Fibroblast of the conjunctiva (primary cell): ENCODE results near the gene APOBEC3H.

Experiments
- DNase-seq: peaks from one replicate; pipeline ENCODE4 v3.0.0-alpha.2; 2010; ENCODE audit warnings: low read depth

Gene APOBEC3H

DNA sequence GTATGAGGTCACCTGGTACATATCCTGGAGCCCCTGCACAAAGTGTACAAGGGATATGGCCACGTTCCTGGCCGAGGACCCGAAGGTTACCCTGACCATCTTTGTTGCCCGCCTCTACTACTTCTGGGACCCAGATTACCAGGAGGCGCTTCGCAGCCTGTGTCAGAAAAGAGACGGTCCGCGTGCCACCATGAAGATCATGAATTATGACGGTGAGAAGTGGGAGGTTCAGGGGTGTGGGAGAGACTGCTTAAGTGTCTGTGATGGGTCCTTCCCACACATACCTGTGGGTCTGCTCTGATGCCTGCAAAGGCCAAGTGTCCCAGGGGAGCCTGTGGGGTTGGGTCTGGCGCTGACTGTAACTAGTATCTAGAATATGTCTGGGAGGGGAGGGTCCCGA, 16.0 kb upstream of the APOBEC3H start:
- no peak for DNase-seq

- DNase-seq, result no peak
These were observed 15.4 kb upstream of the APOBEC3H start for GRCh38 chr22:39081598-39081997.

GRCh38 chr22:39083212-39084165, 13.6 kb upstream of the APOBEC3H start:
- DNase-seq, result no peak

DNA sequence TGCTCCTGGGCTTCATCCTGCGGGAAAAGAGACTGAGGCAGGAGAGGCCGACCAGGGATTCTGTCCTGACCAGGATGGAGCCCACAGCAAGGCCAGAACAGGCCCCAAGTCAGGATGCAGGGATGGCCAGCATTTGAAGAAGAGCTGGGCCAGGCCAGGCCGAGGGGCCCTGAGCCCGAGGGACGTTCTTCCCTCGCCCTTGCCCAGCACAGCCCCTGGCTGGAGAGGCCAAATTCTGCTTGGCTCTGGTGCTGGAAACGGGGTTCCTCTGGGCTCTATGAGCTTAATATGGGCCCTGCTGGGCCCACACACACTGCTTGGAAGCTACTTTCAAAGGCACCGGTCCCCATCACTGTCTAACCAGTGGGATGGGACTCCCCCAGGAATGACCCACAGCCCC, 12.4 kb upstream of the APOBEC3H start:
- no peak for DNase-seq

- DNase-seq, result no peak
These were observed 9.9 kb upstream of the APOBEC3H start for GRCh38 chr22:39087098-39087497.

GRCh38 chr22:39087881-39088684, 9.0 kb upstream of the APOBEC3H start:
- no peak for DNase-seq

- DNase-seq, result no peak
These were observed 8.4 kb upstream of the APOBEC3H start for GRCh38 chr22:39088685-39089032.

- DNase-seq, result no peak
These were observed 7.1 kb upstream of the APOBEC3H start for GRCh38 chr22:39089928-39090327.

DNA sequence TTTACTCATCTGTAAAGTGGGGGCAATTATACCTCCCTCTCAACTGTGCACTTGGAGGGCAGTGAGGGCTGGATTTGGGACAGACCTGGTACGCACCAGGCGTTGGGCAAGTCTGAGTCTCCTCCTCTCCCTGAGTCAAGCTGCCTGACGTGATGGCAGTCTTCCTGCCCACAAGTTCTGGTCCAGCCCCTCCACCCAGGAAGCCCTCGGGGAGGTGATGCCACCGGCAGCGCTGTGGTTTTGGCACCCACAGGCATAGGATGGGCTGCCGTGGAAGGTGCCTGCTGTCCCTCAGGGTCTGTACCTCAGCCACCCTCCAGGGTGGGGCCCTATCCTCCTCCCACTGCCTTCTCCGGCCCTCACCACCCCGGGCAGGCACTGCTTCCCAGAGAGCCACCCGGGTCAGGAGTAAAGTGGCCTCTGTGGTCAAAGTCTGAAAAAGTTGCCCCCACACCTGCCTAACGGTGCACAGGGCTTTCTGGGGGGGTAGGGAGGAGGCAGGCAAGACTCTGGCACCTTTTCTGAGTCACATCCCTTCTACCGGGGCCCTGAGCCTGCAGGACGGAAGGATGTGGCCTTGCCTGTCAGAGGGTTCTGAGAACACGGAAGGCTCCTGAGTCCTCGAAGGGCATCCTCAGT, 6.5 kb upstream of the APOBEC3H start:
- no peak for DNase-seq

GRCh38 chr22:39091126-39092081, 5.6 kb upstream of the APOBEC3H start:
- DNase-seq, result no peak

DNA sequence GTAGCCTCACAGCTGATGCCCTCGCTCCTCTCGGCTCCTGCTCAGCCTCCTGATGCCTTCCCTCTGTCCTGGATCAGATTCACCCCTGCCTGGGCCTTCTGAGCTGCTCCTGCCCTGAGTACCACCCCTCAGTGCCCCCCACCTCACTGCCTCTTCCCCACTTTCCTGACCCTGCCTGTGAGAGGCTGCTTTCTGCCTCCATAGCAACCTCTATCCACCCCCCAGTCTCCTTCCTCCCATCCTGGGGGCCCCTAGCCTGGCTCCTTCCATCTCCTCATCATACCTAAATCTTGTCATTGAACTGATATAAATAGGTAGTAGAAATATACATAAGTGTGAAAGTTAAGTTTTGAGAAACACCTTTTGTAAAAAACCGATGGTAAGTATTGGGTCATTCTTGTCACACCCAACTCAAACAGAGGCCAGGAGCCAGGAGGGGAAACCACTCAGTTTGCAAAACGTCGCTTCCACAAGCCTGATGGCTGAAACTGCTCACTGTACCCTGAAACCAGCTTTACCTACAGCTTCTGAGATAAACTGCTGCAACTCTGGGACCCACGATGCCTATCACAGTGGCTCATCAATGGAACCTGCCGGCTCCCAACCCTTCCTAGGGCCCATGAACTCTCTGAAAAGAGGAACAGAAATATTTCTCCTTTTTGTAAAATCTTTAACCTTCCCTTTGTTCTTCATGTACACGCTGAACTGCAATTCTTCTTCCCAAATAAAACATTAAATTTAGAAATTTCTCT, 4.8 kb upstream of the APOBEC3H start:
- DNase-seq, result no peak

- DNase-seq, result no peak
These were observed 2.2 kb upstream of the APOBEC3H start for GRCh38 chr22:39094717-39095389.

GRCh38 chr22:39095971-39096370, 1.1 kb upstream of the APOBEC3H start:
- no peak for DNase-seq

DNA sequence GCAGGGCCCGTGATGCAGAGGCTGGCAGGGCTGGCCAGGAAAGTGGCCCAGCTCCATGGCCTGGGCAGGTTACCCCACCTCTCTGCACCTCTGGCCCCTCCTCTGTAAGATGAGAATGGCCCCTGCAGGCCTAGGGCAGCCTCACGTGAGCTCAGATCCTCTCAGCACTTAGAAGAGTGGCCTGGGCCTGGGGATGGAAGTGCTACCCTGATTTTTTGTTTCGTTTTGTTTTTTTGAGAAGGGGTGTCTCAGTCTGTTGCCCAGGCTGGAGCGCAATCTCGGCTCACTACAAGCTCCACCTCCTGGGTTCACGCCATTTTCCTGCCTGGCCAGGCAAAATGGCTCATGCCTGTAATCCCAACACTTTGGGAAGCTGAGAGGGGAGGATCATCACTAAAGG, 982 bp downstream of the APOBEC3H start:
- DNase-seq, result no peak

DNA sequence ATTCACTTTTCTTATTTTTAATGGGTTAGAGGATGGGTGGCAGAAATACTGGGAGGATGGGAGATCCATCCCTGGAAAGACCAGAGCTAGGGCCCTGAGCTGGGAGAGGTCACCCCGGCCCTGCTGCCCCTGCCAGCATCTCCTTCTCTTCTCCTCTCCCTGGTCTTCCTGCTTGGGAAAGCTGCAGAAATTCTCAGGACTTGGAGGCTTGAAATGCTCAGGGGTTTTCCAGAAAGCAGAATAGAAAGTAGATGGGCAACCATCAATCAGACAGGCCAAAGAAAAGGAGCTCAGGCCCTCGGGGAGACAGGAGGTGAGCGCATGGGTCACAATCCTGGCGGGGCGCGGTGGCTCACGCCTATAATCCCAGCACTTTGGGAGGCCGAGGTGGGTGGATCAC, 1.5 kb downstream of the APOBEC3H start:
- DNase-seq, result no peak

GRCh38 chr22:39101226-39101625, 4.2 kb downstream of the APOBEC3H start:
- no peak for DNase-seq

- DNase-seq, result no peak
These were observed 6.4 kb downstream of the APOBEC3H start for GRCh38 chr22:39103431-39103830.

DNA sequence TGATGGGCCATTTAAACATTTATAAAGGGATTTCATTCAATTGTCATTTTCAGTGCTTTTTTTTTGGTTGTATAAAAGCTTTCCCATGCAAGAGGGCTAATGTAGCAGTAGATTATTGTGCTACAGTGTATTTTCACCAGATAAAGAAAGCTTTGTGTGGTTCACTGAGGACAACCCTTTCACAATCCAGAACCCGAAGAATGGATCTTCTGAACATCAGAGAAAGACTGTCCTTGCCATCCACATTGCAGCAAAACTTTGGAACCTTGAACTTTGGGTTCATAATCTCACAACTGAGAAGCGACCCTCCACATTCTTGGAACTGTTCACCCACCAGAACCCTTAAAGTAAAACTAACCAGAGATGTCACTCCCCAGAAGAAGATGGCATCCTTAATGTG, 9.3 kb downstream of the APOBEC3H start:
- DNase-seq, result no peak

GRCh38 chr22:39108487-39108886, 11.4 kb downstream of the APOBEC3H start:
- DNase-seq, result no peak

GRCh38 chr22:39109361-39109760, 12.3 kb downstream of the APOBEC3H start:
- DNase-seq, result no peak
